Renal cortical epithelial cell (primary cell): Measurements from ENCODE around the gene HSPA12A. TPM values are rescaled to one million over a fixed set of nuclear protein-coding genes. Genes with fewer than 3 reads are reported as not detected.

ENCODE experiments used
- DNase-seq: peaks from one replicate; pipeline ENCODE4 v3.0.0-alpha.2; 2011; ENCODE audit warnings: low read depth
- total RNA-seq: library from RNA; depleted of rRNA; stranded (reverse); fragments of >200 nt; gene quantifications from 2 replicates; pipeline ENCODE4 v1.2.3, GENCODE V29; 2014

HSPA12A gene, protein sequence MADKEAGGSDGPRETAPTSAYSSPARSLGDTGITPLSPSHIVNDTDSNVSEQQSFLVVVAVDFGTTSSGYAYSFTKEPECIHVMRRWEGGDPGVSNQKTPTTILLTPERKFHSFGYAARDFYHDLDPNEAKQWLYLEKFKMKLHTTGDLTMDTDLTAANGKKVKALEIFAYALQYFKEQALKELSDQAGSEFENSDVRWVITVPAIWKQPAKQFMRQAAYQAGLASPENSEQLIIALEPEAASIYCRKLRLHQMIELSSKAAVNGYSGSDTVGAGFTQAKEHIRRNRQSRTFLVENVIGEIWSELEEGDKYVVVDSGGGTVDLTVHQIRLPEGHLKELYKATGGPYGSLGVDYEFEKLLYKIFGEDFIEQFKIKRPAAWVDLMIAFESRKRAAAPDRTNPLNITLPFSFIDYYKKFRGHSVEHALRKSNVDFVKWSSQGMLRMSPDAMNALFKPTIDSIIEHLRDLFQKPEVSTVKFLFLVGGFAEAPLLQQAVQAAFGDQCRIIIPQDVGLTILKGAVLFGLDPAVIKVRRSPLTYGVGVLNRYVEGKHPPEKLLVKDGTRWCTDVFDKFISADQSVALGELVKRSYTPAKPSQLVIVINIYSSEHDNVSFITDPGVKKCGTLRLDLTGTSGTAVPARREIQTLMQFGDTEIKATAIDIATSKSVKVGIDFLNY
- 24.7 and 79.5 TPM in 2 replicates for total RNA-seq

DNA sequence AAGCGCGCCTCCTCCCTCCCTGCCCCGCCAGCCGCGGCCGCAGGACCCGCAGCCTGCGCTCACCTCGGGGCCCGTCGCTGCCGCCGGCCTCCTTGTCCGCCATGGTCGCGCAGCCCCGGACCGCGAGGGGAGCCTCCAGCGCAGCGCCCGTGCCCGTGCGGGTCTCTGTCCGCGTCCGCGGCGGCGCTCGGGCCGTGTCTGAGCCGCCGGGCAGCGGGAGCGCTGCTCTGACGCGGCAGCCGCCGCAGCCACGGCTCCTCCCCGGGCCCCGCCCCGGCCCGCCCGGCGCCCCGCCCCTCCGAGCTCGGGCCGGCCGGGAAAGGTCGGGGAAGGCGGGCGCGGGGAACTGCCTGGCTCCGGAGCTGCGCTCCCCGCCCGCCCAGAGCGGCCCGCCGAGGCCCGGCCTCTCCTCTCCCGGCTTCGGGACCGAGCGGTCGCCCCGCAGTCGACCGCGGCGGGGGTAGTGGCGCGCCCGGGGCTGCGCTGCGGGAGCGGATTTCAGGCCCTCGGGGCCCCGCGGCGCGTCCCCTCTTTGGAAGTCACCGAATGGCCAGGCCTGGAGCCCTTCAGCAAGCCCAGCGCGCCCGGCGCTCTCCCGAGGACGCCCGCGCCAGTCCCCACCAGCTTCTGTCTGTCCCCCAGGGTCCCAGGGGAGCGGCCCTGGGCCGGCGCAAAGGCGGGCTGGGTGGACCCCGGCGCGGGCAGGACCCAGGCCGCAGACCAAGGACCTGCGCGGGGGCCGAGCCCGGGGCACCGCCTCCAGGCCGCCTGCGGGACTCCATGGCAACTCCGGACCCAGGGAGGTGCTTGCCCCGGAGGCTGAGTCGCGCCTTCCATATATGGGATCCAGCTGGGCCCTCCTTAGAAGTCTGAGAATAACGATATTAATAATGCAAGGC, at the start of gene HSPA12A:
HSPA12A (minus strand) TSS at position 200 of the 899 bp plus-strand sequence; CDS start at position 103, 97 bp downstream.
- peak; percentile 70 for DNase-seq

DNA sequence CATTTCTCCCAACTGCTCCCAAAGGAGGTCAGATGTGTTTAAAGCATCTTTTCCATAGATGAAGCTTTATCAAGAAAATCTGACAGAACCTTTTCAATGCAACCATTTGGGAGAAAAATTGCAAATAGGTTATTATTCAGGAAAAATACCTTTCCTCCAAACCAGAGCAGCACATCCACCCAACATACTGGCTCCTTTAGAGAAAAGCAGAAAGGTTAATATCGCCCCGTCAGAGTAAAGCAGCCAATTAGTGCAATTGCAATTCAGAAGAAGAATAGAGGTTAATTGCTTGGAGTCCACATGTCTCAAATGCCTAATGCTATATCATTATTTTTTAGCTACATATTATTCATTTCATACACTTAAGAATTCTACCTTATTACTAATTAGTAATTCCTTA, 48.9 kb upstream of the HSPA12A start:
- no peak for DNase-seq

DNA sequence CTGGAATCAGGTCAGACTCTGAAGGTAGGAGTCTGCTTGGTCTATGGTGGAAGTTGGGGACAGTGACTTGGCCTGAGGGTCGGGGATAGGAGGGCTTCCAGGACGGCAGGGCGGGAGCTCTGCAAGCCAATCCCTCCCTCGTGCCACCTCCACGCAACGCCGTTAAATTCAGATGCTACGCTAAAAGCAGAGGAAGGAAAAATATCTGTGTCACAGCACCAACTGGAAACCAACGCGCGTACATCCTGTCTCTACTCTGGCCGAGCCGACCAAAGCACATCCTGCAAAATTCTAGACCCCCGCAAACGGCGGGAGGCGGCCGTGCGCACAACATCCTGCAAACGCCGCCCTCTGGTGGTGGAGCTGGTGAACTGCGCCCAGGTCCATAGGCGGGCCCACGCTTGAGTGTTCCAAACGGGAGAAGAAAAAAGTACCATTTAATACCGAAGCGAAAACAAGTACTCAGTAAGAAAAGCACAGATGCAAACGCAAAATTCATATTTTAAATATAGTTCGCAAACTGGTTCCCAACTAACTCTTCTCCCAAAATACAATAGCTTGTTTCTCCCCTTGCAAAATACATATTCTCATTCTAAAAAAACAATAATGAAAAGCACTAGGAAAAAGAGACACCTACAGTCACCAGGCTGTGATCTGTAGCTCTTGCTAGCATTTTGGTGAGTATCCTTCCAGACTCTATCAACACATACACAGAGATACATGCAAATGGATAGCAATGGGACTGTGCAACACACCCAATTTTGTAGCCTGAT, 45.7 kb upstream of the HSPA12A start:
- DNase-seq: peak; percentile 18

DNA sequence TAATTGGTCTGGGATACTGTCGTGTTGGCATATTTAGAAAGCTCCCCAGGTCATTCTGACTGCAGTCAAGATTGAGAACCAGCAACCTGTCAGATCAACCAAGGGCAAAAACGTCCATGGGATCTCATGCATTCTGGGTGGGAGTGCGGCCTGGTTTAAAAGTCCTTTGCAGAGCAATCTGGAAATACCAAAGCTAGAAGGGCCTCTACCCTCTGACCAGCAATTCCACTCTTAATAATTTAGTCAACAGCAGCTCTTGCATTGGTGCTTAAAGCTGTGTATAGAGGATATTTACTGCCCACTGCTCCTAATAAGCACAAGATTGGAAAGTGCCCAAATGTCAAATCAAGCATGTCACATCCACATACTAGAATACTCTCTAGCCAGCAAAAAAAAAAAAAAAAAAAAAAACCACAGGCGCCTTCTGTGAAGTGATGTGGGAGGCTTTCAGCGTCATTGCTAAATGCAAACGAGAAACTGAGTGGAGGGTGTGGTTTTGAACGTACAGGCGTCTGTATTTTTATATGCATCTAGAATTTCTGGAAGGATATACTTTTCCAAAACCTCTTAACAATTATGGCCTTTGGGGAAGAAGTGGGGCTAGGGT, 44.8 kb upstream of the HSPA12A start:
- DNase-seq: peak; percentile 55

DNA sequence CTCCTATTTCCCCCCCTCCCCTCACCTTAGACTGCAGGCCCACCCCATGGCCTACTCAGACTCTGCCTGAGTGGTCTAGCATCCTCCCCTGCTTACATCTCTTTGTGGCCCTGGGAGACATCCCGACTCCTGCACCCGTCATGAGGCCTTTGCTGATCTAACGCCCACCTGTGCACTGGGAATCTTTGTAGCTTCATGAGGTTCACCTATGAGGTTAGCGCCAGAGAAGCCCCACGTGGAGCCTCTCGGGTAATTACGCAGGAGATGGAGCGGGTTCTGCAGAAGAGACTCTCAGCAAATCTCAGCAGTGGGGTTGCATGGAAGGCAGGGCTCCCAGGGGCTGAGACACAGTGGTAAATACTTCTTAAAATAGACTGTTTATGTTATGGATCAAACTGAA, 43.5 kb upstream of the HSPA12A start:
- no peak for DNase-seq

DNA sequence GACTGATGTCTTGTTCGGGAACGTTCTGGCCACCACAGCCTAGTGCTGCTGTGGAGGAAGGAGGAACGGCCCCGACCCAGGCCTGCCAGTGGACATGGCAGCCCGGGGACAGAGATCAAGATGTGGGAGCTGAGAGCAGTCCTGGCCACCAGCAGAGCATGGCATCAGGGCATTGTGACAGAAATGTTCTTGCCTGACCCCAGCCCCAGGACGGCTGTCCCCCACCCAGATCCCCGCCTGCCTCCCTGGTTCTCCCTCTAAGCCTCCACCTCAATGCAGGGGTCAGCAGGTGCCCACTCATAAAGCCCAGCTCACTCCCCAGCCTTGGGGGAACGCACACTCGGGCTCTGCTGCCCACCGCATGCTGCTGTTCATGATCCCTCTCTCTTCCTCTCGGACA, 42.9 kb upstream of the HSPA12A start:
- DNase-seq: no peak

DNA sequence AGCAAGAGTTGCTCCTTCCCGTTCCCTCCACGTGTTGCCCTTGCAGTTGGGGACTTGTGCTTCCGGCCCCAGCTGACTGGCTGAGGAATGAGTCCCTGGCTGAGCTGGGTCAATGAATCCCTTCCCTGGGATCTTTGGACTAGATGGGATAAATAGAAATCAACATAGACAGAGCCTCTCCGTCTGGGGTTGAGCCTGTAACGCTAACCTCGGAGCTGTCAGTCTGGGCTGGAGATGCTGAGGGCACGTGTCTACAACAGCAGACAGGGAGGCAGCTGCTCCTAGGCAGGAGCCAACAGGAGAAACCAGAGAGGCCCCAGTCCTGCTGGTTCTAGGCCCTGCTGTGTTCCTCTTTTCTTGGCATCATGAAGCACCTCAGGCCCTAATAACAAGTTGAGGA, 42.3 kb upstream of the HSPA12A start:
- DNase-seq: no peak

DNA sequence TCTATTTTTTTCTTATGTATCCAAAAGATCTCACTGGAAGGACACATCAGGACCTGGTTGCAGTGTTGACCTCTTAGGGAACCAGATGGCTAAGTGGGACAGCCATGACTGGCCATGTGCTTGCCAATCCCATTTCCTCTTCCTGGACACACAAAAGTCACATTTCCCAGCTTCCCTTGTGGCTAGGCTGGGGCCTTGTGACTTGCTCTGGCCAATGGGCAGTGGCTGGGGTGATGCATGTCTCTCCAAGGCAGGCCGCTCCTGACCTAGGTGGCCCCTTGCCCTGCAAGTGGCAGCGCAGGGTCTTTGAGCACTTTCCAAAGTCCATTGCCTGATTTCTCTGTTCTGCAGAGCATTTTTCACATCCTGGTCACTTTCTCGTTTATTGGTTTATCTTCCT, 41.7 kb upstream of the HSPA12A start:
- no peak for DNase-seq

DNA sequence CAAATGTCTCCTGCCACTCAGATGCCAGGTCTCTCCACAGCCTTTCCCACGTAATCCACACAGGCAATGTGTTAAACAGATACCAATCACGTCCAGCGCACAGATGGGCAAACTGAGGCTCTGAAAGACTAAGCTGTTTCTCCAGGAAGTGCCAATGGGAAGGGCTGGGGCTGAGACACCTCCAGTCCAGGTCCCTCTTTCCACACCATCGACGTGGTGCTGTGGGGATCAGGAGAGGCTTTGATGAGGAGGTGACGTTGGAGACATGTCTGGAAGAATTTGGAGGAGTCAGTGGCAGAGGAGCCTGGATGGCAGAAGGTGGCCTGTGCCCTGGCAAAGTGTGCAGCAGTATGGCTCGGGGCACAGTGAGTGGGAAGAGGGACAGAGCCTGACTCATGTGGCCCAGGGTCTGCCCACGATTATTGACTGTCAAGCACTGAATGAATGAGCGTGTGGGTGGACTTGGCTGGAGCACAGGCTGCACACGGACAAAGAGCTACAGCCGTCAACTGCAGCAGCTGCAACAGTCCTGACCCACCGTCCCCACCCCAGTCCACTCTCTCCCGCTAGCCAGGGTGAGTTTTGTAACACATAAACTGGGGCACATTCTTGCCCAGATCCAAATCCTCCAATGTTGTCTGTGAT, 40.8 kb upstream of the HSPA12A start:
- peak; percentile 74 for DNase-seq

DNA sequence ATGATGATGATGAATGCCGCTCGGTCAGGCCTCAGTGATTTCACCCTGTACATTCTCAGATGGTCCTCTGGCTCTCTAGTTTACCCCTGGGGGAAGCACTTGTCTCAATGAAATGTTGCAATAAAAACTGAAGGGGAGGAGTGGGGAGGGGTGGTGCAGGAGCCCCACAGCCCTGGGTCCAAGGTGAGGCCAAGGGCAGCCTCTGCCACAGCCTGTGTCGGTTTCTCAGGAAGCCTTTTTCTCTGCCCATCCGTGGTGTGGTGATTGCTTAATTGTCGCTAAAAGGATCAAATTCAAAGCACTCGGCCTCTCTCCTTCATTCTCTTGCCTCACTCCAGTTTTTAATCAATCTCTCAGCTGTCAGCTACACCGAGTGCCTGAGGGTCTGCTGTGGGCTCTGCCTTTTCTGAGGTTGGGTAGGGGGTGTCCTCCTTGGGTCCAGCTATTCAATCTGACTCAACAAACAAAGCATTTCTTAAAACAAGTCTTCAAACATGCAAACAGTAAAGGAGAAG, 39.1 kb upstream of the HSPA12A start:
- DNase-seq: no peak

DNA sequence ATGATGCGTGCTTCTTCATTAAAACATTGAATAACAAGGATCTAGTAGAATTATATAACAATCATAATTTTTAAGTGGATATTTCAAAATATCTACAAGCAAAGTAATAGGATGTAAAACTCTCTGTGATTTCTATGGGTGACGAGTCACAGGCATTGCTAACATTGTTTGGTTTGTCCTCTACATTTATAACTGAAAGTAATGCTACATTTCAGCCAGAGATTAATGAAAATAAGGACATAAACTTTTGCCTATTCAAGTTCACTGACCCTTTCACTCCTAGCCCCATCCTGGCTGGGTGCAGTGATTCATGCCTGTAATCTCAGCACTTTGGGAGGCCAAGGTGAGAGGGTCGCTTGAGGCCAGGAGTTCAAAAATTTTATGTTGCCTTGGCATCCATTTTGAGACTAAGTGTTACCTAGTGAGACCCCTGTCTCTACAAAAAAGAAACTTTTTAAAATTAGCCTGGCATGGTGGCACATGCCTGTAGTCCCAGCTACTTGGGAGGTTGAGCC, 38.4 kb upstream of the HSPA12A start:
- DNase-seq: peak; percentile 52

DNA sequence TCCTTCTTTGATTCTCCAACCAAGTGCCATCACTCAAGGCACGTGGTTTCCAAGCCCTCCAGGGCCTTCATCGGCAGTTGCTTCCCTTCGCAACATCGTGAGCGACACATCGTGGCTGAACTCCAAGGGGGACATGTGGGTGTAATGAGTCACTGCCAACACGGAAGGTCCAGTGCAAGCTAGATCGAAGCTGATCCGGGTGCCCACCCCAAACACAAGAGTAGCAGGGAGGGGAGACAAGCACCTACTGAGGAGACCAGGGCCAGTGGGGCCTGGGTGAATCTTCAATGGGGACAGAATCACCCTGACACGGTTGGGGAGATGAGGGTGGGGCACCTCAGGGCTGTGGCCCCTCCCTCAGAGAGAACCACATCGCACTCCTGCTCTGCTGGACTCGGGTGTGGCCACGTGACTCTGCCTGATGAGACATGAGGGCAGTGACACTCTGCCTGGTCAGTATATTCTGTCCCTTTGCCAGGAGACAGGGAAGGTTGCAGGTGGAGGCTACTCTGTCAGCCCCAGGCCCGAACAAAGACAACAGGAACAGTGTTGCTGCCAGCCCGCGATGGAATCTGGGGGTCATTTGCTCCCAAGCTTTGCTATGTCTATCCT, 36.8 kb upstream of the HSPA12A start:
- DNase-seq: peak; percentile 45

DNA sequence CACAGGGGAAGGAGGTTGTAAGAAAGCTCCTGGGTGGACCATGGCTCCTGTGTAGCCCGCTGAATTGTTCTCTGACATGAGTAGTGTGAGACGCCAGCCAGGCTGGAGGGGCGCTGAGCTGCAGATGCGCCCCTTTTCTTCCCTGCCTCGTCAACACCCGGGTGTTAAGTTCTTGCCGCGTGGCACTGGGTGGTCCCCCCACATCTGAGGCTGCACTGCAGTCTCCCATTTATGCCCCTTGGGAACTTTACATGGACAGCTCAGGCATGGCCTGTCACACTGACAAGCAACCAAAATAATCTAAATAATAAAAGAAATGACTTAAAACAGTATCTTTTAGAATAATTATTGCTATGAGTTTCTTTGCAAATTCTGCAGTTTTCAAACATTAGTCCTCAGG, 34.6 kb upstream of the HSPA12A start:
- DNase-seq: no peak

DNA sequence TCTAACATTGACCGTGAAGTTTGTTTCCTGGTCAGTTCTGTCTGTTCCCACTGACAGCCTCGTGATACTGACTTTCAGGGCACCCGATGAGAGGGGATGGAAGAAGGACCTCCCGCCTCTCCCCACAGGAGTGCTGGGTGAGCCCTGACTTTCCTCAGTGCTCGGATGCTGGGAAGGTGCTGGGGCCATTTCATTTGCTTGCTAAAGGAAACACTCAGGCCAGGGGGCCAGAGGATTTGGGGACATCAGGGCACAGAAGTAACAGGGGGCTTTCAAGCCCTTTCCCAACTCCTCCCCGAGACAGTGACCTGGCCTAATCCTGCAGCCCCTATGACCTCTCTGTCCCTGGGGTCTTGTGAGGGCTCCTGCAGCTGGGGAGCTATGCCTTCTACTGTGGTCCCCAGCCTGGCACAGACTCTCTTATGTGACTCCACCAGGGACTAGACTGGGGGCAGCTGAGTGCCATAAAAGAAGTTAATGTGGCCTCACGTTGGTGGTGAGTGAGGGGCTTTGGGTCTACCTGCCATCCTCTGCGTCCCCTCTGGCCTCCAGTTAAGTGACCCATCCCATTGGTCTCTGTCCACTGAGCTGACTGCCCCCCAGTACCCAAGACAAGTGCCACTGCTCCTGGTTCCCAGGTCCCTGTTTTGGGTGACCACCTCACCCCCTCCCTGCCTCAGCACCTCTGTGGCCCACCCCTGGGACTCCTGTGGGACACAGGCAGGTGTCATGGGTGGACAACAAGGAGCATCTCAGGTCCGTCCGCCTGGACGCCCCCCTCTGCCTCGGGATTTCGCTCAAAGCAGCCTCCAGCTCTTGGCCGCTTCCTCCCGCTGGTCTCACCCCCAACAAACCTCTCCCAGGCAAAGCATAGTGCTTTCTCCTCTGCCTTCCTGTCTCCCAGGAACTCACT, 33.4 kb upstream of the HSPA12A start:
- no peak for DNase-seq

DNA sequence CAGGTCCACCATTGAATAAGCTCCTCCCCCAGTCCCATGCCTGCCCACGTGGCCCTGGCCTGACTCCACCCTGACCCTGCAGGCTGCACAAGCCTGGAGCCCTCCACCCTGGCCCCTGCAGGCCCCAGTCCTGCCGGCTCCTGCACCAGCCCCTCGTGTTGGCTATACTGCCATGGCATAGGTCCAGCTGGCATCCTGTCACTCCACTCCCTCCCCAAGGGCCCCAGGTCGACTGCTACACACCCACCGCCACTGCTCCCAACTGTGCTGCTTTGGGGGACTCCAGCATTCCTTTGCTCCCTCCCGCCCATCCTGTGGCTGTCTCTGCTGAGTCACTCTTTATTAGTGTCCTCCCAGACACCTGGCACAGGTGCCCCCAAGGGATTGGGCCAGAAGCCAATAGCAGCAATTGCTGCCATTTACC, 32.4 kb upstream of the HSPA12A start:
- peak; percentile 66 for DNase-seq

DNA sequence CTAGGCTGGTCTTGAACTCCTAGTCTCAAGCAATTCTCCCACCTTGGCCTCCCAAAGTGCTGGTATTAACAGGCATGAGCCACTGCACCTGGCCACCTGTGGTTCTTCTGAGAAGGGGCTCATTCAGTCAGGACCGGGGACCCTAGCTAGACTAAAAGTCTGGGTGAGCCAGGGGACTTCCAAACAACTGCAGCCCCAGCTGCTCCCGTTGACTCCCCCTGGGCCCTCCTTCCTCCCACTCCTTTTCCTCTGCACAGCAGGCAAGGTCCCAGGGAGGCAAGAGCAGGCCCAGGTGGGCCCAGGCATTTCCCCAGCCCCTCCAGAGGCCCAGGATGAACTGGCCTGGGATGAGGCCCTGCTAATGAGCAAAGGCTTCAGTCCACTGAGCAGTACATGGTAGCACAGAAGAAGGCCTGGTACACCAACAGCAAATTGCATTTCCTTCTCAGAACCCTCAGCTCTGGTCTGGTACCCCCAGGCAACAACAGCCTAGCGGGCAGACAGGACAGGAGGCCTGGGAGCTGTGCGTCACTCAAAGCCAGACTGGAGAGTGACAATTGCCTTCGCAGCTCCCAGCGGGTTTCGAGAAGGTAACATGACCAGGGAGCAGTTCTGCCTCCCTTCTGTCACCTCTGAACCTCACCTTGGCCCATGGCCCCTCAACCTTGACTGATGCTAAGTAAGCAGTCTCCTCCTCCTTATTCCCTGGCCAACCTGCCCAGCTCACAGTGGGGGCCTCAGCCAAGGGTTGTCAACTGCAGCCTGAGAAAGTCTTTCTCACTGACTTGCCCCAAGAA, 30.7 kb upstream of the HSPA12A start:
- no peak for DNase-seq

DNA sequence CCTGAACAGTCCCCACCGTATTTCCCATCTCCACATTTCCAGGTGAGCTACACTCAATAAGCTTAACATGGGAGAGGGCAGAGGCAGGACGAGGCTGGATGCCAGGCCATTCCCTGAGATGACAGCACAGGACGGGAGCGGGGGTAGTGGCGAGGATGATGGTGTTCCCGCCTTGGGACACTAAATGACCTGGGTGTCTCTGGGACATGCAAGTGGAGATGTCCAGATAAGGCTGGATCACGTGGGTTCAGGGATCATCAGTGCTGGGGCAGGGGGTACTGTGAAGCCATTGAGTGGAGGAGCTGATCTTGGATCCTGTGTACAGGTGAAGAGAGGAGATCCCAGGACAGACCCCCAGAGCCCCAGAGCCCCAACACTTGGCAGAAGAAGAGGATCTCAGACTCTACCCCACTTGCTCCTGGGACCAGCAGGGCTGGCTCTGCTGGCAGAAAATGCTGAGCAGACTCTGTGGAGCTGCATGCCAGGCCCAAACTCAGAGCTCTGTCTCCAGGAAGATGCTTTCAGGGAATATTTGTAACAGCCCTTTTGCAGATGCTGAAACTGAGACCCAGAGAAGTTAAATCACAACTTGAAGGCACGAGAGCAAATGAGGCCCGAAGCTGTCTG, 29.7 kb upstream of the HSPA12A start:
- DNase-seq: no peak
